ENCODE results near the gene CADPS2.

DNA sequence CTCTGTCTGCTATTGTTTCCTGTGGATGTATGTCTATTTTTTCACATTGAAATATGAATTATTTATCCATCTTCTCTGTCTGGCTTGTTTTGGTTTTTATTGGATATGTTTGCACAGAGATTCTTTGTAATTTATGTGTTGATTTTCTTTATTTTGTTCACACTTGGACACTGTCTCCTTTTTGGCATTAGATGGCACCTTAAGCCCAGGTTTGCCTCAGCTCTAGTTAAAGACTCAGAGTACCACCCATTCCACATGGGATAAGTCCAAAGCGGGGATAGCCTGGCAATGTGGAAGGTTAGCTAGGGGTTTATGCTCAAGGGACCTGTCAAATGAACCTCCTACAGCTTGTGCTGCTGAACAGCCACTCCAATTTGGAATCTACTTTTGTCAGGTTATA, 595.8 kb downstream of the CADPS2 start:
- TF ChIP-seq SIN3A (conservative IDR thresholded peaks at IDR 0.05 in 1 of 2, IDR thresholded peaks at IDR 0.05 in 1 of 2; ENCODE audit: low read depth in 1 of 2, low read length in 2 of 2): no peak
- no peak for TF ChIP-seq POLR2A (IDR thresholded peaks at IDR 0.05; ENCODE audit: control extremely low read depth in 1 of 2, low read depth in 2 of 2, low read length in 2 of 2)
- TF ChIP-seq CREB1 (IDR thresholded peaks at IDR 0.05): no peak

All from H1 (cell line).